HG03439 (cell line): ENCODE data around the gene MICAL3.
A peak's percentile ranks its signal among the peaks of the same experiment; 100 is the strongest.
"Not testable (repeated sequence)": the region's sequence is repeated elsewhere in the genome, so short reads cannot be mapped to it uniquely, and the experiment has no call there.

Experiments used
- ATAC-seq: cut with Tn5 transposase; IDR thresholded peaks from one replicate; pipeline ENCODE4 v1.9.1; 2021; ENCODE audit warnings: mild to moderate bottlenecking, moderate library complexity; ENCODE audit not compliant: unreplicated experiment

MICAL3 gene

DNA sequence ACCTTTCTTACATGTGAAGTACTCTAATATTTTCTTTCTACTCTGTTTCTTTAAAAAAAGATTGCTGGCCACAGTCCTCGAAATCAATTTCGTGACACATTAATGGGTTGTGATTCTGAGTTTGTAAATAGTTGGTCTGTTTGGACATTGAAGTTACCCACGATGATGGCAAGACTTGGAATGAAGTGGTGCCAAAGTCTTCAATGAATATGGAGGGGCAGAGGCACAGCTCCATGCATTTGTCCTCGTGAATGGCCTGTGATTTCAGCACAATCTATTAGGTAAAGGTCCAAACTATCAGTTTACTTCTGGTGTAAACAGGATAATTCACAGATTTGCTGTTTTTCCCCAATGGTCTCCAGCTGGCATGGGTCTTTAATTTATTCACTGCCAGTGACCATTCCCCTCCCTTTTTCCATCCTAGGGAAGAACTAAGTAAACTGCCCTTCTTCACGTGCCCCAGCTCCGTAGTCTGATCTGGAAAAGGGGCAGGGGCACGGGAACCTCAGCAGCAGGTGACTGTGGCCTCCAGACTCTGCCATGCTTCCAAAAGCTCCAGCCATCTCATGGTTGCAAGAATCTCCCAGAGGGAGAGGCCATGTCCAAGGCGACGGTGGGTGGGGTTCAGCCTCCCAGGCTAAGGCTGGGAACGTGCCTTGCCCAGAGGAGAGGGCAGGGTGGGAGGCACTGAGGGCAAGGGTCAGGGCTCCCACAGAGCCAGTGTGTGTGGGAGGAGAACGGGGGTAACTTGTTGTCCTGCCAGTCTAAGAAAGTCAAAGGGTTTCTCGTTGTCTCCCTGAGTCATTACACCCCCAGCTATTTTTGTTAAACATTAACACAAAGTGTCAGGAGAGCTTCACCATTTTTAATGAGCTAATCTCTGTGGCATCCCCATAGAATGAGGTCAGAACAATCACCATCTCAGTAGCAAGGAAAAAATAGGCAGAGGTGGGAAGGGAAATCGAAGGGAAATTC lies 36.6 kb upstream of the MICAL3 start:
- no peak for ATAC-seq

DNA sequence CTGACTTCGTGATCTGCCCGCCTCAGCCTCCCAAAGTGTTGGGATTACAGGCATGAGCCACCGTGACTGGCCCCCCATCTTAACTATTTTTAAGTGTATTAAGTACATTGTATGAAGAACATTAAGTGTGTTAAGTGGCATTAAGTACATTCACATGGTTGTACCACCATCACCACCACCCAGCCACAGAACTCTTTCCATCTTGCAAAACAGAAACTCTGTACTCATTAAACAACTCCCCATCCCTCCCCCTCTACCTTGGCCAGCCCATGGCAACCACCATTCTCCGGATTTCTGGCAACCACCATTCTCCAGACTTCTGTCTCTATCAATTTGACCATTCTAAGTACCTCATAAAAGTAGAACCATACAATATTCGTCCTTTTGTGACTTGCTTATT lies 35.6 kb upstream of the MICAL3 start:
- ATAC-seq: no peak

DNA sequence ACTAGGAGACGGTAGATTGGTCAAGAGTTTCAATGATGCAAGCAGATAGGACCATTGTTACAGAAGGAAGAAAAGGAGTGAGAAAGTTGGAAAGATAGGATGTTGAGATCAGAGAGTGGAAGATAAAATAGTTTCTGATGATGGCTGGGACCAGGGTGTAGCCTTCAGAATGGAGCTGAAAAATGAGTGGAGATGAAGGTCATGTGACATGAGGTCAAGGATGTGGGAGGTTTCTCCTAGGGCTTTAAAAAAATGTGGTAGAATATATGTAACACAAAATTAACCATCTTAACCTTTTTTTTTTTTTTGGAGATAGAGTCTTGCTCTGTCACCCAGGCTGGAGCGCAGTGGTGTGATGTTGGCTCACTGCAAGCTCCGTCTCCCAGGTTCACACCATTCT lies 35.1 kb upstream of the MICAL3 start:
- ATAC-seq: no peak

DNA sequence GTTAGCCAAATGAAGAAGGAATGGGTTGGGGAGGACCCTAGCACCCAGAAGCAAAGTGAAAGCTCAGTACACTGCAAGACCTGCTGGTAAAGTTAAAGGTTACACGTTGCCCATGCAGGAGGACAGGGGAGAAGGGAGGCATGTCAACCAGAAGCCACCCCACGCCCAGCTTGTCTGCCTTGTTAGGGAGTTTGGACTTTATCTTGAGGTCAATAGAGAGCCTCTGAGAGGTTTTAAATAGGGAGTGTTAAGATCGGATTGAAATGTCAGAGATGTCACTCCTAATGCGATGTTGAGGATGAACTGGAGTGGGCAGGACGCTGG lies 34.7 kb upstream of the MICAL3 start:
- no peak for ATAC-seq

DNA sequence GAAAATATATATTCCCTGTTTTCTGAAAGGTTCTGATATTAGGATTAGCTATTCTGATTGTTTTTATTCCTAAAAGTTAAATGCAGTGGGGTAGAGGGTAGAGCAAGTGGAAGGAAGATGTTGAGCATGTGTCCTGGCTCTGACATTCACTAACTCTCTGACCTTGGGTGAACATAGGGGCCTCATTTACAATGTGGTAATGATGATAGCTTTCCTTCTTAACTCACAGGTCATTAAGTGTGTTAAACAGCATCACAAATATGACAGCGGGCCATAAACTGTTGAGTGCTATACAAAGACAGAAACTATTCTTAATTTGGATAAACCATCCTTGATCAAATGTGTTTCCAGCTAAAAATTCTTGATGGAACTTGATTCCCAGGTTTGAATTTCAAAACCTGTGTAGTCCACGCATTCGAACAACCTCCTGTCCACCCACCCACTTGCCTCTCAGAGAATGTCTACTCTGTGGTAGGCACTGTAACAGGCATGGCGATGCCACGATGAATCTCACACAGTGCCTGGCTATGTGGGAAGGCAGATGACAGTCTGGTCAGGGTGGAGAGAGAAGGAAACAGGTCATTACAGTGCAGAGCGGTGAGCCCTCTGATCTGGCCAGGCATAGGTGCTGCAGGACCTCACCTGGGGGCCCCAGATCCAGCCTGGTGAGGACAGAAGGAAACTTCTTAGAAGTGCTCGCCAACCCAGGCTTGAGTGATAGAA lies 34.2 kb upstream of the MICAL3 start:
- ATAC-seq: no peak

DNA sequence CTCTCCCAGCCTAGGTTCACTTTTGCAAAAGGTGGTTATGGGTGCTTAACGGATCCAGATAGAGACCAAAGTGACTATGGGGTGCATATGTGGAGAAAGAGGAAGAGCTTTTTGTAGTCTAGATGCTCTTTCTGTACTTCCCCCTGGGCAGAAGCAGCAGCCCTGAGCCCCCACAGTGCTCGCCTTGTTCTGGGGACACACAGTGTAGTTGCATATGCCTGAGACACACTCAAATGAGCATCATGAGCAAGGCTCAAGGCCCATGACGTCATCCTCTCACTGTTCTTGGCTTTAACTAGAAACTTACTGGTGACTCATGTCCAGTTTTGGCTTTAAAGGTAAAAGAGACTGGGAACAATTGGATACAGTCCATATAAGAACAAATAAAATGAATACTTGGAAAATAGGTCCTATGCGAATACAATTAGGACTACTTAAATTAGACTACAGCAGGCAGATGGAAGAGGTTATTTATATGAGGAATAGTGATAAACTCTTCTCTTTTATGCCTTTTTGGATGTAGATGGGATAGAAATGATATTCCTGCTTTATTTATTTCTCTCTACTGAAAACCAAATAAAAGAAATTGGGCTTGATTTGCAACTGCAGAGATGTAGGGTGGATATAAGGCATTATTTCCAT lies 33.3 kb upstream of the MICAL3 start:
- no peak for ATAC-seq

DNA sequence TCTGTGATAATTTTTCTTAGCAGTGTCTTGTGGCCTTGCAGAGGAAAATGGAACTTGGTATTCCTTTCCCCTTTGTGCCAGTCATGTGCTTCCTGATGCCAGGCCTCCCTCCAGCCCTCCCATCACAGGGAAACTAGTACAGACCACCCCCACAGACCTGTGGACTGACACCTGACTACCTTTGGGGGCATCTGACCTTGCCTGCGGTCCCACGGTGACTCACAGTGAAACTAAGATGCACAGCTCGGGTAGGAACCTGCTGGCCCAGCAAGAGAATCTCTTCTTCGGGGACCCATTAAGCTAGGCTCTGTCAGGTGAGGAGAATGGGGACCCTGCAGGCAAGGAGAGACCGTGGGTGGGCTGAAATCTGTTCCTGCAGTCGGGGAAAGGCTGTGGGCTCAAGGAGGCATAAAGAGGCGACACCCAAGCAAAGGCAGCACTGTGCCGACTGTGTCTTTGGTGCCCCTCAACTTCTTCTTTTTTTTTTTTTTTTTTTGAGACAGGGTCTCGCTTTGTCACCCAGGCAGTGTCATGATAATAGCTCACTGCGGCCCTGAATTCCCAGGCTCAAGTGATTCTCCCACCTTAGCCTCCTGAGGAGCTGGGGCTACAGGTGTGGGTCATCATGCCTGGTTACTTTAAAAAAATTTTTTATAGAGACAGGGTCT lies 32.6 kb upstream of the MICAL3 start:
- peak; percentile 45 for ATAC-seq

DNA sequence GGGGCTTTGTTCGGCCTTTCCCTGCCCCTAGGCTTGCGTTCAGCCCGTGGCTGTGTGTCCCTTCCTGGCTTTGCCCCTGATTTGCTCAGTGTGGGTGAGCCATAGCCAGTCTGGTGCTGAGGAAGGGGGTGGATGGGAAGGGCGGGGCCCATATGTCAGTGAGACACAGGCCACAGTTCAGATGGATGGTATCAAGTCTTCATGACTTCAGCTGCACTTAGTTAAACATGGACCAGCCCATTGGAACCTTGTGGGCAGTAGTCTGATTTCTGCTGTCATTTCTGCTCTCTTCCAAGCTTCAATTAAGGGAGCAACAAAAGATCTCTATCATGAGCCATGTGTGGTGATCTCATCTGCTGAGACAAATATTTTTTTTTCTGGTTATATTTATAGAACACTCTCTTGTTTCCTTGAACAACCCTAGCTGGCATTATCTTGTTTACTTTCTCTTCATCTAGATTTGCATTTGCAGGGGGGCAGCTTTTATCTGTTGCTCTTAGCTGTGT lies 31.9 kb upstream of the MICAL3 start:
- ATAC-seq: peak; percentile 19

DNA sequence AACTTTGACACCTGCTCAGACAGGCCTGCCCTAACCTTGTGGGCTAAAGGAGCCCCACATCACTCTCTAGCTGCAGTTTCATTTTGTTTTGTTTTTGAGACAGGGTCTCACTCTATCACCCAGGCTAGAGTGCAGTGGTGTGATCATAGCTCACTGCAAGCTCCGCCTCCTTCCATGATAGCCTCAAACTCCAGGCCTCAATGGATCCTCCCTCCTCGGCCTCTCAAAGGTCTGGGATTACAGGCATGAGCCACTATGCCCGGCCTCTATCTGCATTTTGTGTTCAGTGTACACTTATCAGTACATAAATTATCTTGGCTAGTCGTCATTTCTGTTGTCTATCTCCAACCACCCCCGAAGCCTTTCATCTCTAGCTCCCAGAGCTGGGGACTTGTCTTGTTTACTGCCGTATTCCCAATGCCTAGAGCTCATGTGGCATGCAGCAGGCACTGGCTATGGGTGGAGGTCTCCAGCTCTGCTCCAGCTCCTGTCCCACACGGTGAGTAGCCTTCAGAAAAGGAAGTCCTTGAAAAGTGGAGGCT lies 31.3 kb upstream of the MICAL3 start:
- no peak for ATAC-seq

DNA sequence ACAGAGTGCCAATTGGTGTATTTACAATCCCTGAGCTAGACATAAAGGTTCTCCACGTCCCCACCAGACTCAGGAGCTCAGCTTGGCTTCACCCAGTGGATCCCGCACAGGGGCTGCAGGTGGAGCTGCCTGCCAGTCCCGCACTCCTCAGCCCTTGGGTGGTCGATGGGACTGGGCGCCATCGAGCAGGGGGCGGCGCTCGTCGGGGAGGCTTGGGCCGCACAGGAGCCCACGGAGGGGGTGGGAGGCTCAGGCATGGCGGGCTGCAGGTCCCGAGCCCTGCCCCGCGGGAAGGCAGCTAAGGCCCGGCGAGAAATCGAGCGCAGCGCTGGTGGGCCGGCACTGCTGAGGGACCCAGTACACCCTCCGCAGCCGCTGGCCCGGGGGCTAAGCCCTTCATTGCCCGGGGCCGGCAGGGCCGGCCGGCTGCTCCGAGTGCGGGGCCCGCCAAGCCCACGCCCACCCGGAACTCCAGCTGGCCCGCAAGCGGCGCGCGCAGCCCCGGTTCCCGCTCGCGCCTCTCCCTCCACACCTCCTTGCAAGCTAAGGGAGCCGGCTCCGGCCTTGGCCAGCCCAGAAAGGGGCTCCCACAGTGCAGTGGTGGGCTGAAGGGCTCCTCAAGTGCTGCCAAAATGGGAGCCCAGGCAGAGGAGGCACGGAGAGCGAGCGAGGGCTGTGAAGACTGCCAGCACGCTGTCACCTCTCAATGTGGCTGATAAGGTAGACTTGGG lies 29.0 kb upstream of the MICAL3 start:
- ATAC-seq: not testable (repeated sequence)

DNA sequence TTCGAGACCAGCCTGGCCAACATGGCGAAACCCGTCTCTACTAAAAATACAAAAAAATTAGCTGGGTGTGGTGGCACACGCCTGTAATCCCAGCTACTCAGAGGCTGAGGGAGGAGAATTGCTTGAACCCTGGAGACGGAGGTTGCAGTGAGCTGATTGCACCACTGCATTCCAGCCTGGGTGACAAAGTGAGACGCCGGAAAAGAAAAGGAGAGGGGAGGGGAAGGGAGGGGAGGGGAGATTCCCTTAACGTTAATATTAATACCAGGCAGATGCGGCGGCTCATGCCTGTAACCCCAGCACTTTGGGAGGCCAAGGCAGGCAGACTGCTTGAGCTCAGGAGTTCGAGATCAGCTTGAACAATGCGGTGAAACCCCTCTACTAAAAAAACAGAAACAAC lies 26.8 kb upstream of the MICAL3 start:
- ATAC-seq: not testable (repeated sequence)

DNA sequence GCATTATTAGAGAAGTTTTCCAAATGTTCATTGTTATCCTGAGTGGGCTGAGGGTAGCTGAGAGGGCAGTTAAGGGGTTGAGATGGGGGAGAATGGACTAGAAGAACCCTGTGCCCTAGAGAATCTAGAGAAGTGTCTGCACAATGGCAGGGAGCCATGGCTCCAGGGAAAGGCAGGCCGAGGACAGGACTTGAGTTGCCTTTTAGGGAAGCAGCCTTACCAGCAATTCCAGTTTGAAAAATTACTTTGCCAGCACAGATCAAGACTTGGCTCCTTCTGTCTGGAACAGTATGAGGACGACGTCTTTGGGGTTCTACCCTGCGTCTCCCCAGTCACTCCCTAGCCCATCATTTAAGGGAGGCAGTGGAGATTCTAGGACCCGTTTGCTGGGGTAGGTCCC lies 25.7 kb upstream of the MICAL3 start:
- no peak for ATAC-seq

DNA sequence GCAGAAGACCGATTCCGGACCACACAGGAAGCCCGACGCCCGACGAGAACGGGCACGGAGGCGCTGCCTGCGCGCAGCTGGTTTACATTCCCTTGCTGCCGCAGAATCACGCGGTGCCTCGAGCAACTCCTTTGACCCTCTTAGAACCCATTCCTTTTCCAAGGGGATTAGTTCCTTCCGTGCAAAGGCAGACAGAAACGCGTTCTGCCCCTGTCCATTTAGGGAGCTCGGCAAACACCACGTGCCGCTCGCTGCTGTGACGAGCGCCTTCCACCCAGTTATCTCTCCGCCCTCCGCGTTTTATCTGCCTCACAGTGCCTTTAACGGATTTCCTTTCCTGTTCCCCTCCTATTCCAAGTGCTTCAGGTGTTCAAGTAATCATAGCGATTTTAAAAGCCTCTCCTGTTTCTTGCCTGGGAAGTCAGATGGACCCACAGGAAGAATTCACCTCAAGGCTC lies 24.1 kb upstream of the MICAL3 start:
- ATAC-seq: no peak

DNA sequence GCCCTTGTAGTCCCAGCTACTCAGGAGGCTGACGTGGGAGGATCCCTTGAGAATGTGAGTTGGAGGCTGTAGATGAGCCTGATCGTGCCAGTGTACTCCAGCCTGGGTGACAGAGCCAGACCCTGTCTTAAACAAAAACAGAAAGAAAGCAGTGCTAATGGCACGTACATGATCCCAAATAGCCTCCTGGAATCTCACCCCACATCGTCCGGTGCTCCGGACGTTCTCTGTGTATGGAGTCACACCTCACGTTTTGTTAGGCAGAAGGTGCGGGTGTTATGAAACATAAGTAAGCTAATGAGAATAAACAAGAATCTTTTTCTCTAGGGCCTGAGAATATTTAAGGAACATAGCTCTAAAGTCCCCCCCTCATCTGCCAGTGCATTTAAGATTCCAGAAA lies 23.7 kb upstream of the MICAL3 start:
- ATAC-seq: no peak

DNA sequence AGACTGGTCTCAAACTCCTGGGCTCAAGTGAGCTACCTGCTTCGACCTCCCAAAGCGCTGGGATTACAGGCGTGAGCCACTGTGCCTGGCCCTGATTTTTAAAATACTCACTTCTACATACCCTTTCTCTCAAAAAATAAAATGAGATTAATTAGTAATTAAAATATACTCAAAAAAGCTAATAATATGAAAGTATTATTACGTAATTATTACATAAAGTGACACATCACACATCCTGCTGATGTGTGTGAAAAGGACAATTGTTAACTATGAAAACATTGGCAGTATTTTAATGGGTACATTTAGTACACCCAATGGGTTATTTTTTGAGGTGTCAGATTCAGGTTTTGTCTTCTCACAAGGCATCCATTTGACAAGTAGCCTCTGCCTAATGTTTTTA lies 21.4 kb upstream of the MICAL3 start:
- no peak for ATAC-seq

DNA sequence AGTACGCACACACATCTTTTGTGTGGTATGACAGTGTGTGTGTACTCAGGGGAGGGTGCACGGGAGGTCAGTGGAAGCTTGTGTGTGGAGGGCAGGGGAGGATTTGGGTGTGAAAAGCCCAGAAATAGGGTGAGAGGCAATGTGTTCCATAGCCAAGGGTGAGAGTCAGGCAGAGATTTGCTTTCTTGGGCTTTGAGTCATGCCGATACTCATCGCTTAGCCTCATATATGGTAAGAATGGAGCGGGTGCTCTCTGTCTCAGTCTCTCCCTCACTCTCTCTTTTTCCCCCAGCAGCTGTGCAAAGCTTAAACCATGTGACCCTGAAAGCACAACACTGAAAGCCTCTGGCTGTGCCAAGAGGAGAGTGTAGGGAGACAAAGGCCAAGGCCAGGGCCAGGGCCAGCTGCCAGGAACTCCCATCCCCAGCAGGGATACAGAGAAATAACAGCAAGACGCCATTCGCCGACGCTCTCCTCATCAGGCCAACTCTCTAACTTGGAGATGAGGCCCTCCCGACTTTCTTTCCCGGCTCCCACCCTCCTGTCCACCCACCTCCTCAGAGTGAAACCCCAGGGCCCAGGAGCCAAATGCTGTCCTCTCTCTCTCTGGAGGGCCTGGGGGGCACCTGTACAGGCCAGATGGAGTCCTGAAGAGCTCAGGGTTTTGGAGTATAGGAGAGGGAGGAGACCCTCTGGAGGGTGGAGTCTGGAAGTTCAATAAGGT lies 20.3 kb upstream of the MICAL3 start:
- ATAC-seq: no peak

DNA sequence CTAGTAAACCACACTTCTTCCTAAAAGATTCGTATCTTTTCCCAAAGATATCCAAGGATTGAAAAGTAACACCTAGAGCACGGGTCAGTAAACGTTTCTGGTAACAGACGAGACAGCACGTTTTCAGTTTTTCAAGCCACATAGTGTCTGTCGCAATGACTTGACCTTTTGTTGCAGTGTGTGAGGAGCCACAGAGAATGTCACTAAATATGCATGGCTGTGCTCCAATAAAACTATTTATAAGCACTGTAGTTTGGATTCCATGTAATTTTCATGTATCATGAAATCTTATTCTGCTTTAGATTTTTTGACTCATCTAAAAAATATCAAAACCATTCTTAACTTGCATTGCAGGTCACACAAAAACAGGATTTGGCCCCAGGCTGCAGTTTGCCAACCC lies 18.3 kb upstream of the MICAL3 start:
- no peak for ATAC-seq

DNA sequence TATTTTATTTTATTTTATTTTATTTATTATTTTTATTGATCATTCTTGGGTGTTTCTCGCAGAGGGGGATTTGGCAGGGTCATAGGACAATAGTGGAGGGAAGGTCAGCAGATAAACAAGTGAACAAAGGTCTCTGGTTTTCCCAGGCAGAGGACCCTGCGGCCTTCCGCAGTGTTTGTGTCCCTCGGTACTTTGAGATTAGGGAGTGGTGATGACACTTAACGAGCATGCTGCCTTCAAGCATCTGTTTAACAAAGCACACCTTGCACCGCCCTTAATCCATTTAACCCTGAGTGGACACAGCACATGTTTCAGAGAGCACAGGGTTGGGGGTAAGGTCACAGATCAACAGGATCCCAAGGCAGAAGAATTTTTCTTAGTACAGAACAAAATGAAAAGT lies 16.5 kb upstream of the MICAL3 start:
- not testable (repeated sequence) for ATAC-seq

DNA sequence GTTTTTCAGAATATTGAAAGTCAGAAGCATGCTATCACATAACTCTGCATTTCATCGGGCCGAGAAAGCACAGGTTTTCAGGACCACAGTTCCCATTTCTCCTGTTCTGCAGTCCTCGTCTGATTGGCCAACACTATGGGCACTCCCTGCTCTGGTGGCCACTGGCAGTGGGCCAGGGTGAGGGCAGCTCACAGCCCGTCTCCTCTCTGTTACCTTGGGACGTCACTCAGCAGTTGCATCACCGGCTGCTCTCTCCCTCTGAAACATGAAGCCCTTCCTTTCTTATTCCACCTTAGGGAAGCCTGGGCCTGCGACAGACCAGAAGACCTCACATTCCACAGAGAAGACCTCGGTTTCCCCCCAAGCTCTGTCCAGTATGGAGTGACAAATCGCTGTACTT lies 11.4 kb upstream of the MICAL3 start:
- ATAC-seq: no peak
